ENCODE measurements around the gene CALHM3.
A peak's percentile ranks its signal among the peaks of the same experiment; 100 is the strongest.
"Not testable (repeated sequence)": the region's sequence is repeated elsewhere in the genome, so short reads cannot be mapped to it uniquely, and the experiment has no call there.

CALHM3 gene

DNA sequence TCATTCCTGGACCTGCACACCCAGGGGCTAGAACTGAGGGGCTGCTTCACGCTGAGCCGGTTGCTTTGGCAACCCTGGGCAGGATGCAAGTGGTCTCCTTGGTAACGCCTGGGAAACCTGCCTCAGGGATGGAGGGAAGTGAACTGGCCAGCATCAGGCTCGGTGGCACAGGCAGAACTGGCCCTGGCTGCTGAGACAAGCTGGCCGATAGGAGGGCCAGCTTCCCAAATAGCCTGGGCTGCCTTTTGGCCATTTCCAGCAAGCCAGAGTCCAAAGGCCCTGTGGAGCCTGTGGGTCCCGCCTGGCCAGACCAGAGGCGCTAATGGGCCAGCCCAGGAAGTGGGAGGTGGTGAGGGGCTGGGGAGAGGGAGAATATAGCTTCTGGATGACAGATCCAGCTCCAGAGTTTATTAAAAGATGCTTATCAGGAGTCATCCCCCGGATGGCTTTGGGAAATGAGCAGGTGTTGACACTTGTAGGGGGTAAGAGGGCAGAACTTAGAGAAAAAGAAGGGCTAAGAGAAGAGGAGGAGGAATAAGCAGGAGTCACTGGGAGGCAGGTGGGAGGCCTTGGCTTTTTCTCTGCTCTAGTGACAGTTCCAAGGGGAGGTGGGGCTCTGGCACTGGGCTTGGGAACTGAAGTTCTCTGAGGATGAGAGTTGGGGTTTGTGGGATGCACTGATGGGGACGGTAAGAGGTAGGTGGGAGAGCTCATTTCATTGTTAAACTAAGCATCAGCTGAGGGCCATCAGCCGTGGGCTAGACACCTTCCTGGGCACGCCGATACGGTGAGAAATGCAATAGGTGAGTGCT, 24.0 kb upstream of the CALHM3 start:
- no peak for DNase-seq

- DNase-seq = no peak
Measured at GRCh38 chr10:103501186-103501585, 22.1 kb upstream of the CALHM3 start.

DNA sequence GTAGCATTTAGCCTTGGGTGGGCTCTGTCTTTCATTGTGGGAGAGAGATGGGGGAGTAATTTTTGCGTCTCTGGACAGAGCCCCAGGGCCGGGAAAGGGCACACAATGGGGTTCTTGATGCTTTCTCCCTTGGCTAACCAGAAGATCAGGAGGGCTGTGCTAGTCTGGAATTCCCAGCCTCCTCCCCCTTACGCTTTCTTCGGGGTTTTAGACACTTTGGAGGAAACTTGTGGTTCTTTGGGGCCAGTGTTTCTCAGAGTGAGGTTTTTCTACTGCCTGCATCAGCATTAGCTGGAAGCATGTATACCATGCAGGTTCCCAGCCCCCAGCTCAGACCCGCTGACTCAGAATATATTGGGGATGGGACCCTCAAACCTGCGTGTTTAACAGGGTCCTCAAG, 21.4 kb upstream of the CALHM3 start:
- no peak for DNase-seq

GRCh38 chr10:103499881-103500280, 20.8 kb upstream of the CALHM3 start:
- no peak for DNase-seq

DNA sequence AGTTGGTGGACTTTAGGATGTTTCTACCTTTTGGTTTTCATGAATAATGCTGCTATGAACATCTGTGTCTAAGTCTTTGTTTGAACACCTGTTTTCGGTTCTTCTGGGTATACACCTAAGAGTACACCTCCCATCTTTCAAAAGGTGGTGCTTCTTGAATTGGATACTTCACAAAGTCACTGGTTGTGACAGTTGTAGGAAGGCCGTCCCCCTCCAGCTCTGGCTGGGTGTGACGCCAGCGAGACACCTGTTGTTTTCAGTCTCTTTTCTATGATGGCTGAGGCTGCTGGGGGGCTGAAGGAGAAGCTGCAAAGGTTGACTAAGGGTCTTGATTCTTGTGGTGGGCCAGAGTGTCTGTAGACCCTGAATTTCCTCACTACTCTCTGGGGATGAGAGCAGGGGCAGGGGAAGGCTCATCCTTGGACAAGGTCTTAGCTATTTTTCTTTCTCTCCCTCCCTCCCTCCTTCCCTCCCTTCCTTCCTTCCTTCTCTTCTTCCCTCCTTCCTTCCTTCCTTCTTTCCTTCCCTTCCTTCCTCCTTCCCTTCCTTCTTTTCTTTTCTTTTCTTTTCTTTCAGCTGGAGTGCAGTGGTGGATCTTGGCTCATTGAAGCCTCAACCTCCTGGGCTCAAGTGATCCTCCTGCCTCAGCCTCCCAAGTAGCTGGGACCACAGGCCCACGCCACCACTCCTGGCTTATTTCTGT, 20.0 kb upstream of the CALHM3 start:
- no peak for DNase-seq

GRCh38 chr10:103497161-103497915, 18.3 kb upstream of the CALHM3 start:
- no peak for DNase-seq

DNA sequence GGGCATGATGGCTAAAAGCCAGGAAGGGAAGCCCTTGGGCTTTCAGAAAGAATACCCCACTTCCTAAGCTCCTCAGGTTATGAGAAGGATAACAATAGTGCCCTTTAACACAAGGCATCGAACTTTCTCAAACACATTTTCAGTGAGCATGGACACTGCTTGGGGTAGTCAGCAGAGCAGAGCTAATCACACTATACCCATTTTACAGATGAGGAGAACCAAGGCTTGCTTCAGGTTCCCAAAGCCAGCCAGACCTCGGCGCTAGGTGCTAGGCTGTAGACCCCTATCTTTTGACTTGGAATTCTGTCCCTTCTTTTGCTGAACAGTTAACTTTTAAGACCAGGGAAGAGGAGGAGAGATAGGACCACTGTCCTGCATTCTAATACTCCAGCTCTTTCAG, 16.3 kb upstream of the CALHM3 start:
- DNase-seq = no peak

GRCh38 chr10:103493916-103494877, 15.2 kb upstream of the CALHM3 start:
- DNase-seq = peak; percentile 70

DNA sequence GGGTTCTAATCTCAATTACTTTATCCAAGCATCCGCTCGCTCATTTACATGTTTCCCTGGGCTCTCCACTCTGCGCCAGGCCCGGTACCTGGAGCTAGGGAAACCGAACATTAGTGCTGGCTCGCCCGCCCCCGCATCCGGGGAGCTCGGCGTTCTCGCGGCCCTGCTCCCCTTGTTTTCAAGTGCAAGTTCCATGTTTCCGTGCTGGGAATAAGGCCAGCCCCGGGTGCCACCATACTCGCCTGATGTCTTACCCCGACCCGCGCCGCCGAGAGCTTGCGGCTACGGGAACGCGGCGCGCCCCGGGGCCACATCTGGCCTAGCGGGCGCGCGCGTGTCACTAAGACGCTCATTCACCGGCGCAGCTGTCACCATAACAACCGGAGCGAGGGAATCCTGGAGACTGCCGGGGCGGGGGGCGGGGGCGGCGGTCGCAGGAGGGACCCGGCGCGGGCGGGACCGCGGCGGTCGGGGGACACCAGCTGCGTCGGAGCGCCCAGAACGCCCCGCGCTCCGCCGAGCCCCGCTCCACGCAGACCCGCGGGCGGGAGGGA, 14.4 kb upstream of the CALHM3 start, which contains the start of gene NEURL1:
TSS of gene NEURL1 (plus strand) at position 344 of the 554 bp plus-strand sequence. CDS start 683 bp downstream, outside the sequence.
- DNase-seq = peak; percentile 68

GRCh38 chr10:103492655-103493261, 13.7 kb upstream of the CALHM3 start:
- DNase-seq = no peak

DNA sequence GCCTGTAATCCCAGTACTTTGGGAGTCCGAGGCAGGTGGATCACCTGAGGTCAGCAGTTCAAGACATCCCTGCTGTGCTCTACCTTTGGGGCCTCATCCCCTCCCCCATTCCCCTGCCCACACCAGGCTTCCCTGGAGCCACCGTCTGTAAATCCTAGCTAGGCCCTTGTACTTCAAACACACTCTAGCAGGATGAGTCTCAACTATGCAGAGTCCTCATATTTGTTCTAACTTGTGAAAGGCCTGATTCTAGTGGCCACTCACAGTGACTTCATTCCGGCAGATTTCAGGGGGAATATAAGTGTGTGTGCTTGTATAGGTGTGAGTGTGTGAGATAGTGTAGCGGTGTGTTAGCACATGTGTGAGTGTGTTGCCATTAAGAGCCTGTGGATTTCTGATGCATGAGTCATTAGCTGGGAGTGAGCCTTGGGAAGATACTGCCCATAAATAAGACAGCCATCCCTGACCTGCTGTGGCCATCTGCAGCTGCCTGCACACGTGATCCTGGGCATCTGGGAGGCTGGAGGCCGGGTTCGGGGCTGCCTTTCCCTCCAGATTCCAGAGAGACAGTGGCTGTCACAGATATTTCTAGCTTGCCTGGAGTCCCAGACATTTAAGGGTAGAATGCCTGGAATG, 12.8 kb upstream of the CALHM3 start:
- no peak for DNase-seq

DNA sequence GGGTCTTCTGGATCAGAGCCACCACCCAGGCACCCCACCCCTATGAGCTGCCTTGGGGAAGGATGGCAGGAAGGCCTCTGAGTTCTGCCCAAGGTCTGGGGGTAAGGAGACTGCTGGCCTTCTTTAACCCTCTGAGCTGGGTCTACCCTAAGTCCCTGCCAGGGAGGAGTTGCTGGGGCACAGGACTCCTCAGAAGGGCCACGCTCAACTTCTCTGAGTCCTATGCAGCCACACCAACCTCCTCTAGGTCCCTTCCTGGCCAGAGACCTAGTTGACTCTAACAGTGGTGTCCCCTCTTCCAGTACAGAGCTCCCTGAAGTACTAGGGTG, 11.9 kb upstream of the CALHM3 start:
- no peak for DNase-seq

DNA sequence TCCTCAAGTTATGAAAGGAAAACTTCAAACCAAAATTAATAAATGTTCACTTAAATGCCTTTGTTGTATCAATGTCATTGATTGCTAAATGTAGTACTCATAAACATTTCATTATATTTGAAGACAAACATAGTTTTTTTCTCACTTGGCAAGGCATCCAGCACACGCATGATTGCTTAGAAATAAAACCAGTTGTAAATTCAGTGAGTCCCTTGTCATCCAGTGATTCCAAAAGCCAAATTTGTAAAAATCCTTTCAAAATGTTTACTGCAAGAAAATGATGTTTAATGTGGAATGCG, 8.3 kb upstream of the CALHM3 start:
- DNase-seq = no peak

DNA sequence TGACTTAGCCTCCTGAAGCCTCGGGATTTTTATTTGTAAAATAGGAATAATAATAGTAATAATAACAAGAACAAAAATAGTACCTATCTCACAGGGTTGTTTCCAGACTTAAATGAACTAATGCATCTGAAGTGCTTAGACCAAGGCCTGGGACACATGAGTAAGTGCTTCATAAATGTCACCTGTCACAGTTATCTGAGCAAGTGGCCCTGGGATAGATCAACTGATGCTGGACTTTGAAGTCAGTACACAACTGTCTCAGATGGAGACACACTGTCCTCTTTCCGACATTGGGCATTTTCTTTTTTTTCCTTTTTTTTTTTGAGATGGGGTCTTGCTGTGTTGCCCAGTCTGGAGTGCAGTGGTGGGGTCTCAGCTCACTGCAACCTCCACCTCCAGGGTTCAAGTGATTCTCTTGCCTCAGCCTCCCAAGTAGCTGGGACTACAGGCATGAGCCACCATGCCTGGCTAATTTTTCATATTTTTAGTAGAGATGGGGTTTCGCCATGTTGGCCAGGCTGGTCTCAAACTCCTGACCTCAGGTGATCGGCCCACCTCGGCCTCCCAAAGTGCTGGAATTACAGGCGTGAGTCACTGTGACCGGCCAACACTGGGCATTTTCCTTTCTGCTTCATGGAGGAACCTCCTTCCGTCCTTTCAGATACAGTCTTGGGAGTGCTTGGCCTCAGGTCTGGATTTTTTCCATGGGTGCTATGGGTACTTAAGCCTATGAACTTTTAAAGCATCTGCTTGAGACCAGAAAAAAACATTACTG, 7.8 kb upstream of the CALHM3 start:
- not testable (repeated sequence) for DNase-seq

GRCh38 chr10:103481974-103482531, 3.0 kb upstream of the CALHM3 start:
- DNase-seq = no peak

DNA sequence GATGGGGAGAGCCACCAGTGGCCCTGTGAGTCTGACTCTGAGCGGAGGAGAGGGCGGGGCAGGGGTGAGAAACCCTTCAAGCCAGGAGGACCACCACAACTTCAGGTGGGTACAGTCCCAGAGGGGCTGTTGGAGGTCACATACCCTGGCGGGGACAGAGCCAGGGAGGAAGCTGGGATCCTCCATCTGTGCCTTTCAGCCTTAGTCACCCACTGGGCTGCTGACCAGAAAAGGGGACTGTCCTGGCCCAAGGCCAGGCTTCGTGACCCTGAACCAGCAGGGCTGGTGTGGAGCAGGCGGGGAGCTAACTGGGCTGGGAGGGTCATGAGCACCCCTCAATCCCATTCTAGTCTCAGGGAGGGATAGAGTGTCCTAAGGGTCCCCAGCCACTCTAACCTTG, 1.5 kb upstream of the CALHM3 start:
- DNase-seq = no peak

GRCh38 chr10:103478671-103479070, 369 bp downstream of the CALHM3 start:
- DNase-seq = no peak

- no peak for DNase-seq
Measured at GRCh38 chr10:103476046-103476768, 2.8 kb downstream of the CALHM3 start.

- no peak for DNase-seq
Measured at GRCh38 chr10:103475437-103475836, 3.6 kb downstream of the CALHM3 start.

DNA sequence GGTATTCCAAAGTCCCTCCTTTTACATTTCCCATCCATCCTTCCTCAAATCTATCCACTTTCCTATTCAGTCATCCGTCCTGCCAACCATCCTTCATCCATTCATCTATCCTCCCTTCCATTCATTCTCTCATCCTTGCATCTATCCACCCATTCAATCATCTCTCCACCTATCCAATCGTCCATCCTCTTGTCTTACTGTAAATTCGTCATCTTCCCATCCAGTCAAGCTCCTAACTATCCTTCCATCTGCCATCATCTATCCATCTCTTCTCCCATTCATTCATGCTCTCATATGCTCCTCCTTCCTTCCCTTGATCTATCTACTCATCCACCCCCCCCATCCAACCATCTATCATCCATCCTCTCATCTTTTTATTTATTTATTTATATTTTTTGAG, 5.0 kb downstream of the CALHM3 start:
- DNase-seq = no peak

All from activated CD8-positive, alpha-beta memory T cell treated with anti-CD3 and anti-CD28 coated beads for 24 hours (primary cell).